ENCODE results near the gene CDC37L1.

DNA sequence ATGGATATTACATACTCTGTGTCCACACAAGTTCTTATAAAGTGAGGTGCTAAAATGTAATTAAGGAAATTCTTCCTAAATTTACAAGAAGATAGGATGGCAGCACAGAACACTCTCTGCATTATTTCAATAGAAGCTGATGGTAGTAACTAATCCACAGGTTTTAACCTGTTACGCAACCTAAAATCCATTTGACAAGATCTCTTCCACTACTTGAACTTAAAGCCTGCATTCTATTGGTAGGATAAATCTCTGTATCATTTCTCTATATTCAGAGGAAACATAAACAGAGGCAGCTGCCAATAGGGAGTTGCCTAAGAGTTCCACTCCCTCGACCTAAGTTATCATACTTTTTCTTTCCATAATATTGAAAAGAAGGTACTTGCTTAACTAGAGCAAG is 21.6 kb downstream of the CDC37L1 start:
- TF ChIP-seq, protein P1, sequence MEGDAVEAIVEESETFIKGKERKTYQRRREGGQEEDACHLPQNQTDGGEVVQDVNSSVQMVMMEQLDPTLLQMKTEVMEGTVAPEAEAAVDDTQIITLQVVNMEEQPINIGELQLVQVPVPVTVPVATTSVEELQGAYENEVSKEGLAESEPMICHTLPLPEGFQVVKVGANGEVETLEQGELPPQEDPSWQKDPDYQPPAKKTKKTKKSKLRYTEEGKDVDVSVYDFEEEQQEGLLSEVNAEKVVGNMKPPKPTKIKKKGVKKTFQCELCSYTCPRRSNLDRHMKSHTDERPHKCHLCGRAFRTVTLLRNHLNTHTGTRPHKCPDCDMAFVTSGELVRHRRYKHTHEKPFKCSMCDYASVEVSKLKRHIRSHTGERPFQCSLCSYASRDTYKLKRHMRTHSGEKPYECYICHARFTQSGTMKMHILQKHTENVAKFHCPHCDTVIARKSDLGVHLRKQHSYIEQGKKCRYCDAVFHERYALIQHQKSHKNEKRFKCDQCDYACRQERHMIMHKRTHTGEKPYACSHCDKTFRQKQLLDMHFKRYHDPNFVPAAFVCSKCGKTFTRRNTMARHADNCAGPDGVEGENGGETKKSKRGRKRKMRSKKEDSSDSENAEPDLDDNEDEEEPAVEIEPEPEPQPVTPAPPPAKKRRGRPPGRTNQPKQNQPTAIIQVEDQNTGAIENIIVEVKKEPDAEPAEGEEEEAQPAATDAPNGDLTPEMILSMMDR (IDR thresholded peaks at IDR 0.05): no peak
- TF ChIP-seq POLR2A (IDR thresholded peaks at IDR 0.05): no peak
